ENCODE results near the gene PGM5. TPM values are rescaled to one million over a fixed set of nuclear protein-coding genes. Genes with fewer than 3 reads are reported as not detected.

Gene PGM5
- polyA plus RNA-seq, 10 donors: 35.6 to 57.3 (median 40.2) TPM

GRCh38 chr9:68493541-68493940, 137.1 kb downstream of the PGM5 start:
- peak in 1 of 3 donors; percentile 18 for DNase-seq

DNA sequence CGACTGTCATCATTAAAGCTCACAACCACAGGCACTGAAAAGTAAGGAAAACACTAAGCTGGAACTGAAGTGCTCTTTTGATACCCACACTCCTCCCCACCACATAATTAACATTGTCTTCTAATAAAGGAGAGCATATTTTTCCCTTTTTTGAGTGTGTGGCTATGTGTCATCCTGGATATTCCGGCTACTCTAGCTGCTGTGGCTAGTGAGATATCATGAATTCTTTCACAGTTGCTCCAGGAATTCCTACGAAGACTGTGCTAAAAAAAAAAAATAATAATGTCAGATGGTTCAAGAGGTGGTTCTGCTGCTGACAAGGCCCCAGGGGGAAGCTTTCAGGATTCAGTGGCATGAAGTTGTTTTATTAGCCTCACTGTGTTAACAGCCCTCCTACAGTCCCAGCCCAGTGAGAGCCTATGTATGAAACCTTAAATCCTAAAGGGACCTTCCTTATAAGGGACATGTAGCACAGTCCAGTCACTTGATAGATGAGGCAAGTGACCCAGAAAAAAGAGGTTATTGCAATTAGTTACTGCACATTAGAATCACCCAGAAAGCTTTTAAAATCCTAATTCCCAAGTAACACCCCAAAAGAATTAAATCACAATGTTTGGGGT, 137.7 kb downstream of the PGM5 start:
- no peak for DNase-seq

DNA sequence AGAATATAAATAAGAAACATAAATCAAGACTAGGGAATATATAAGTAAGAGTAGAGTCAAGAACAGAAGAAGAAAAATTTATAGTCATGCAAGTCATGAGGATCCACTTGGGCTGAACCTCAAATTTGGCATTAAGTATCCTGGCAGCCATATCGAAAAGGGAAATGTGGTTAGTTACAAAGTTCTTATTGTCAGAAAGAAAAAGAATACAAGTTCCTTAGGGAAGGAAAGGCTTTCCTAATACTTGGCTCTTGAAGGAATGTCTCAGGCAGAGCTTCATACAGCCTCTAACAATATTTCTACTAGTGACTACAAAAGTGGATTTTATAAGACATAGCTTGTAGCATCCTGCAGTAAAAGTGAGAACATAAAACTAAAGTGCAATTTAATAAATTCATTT, 138.8 kb downstream of the PGM5 start:
- peak; percentile 55 to 90 (median 60) for DNase-seq

DNA sequence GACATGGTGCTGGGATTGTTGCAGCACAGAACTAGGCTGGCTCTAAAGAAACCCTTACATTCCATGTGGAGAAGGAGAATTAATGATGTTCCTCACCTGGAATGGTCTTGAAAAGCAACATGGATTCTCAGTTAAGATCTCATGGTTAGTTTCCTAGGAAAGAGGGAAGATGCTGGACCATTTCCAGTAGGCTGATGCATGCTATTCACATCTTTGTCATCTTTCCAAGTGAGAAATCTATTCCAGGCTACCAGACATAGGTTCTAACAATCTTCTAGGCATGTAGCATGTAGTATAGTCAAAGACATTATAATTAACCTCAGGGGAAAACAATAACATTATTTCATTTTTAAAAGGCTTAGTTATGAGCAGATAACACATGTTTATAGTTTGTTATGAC, 139.9 kb downstream of the PGM5 start:
- DNase-seq: peak in 1 of 3 donors; percentile 57

DNA sequence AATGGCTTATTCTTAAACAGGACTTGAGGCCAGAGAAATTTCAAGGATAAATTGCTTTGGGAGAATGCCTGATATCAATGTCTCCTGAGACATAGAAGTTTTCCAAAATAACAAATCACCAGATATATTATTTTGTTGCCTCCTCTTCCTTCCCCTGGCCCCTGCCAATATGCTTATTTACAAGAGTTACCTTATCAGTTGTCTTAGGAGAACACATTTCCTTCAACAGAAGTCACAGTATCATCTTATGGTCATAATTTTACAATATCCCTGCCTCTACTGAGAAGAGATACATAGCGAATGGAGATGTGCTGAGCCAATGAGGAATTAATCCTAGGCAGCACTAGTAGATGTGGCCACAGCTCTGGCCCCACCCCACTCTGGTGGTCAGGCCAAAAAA, 141.2 kb downstream of the PGM5 start:
- DNase-seq: no peak

DNA sequence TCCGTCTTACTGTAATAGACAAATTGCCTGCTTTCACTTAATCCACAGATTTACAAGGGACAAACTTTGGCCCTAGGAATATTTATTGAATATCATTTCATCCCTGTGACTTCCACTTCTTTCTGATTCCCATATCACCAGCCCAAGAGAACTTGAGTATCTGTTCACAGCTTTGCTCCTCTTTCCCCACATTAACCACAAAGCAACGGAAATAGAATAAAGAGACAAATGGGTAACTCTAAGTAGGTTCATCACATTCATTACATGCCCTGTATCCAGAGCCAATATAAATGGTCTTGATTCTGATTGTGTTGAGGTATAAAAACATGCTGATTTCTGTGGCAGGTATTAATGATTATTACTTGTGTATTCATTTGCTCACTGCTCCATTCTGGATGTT, 142.4 kb downstream of the PGM5 start:
- no peak for DNase-seq

DNA sequence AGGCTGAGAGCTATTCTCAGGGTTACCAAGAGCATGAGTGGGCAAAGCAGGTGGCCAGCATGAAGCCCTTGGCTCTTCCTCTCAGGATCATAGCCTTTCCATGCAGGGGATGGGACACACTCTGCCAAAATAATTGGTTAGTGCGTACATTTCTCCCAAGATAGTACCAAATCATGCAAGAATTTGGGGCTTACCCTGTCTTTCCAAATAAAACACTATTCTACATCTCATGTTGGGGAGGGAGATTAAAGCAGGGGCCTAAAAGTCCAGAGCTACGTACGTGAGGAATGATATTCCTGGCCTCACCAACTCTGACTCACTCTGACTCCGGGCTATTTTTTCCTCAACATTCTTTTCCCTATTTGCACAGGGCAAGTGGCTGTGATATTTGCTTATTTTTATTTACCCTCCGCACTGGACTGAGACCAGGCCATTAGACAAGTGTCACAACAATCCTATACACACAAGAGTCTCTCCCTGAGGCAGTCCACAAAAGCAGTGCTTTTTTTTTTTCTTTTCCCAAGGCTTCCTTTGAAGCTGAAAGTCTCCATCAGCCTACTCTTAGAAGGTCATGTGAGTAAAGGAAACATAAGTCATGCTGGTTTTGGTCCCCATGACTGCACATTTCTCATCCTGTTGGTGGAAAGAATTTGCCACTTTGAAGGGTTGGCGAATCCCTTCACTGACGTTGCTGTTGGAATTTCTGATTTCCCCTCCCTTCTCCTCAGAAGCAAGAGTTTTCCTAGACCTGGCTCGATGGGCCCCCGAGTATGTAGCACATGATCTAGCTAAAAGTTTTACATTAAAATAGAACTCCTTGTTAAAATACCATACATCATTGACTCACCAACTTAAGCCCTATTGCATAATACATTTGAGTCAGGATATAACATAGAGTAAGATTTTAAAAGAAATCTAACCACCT, 144.3 kb downstream of the PGM5 start:
- DNase-seq: no peak

DNA sequence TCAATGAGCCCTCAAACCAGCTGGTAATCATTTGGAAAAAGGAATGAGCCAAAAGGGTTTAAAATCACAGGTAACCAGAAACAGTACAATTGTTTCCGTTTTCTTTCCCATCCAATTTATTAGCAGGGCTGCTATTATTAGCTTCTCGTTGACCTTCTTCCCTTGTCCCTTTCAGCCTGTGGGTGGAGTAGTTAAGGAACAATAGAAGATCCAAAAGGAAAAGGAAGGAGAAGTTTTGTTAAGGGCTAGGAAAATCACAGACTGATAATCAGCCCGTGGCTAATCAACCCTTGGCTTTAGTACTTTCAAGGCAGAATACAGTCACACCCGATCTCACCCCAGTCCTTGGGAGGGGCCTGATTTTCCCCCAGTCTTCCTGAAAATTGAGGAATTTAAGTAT, 145.9 kb downstream of the PGM5 start:
- no peak for DNase-seq

DNA sequence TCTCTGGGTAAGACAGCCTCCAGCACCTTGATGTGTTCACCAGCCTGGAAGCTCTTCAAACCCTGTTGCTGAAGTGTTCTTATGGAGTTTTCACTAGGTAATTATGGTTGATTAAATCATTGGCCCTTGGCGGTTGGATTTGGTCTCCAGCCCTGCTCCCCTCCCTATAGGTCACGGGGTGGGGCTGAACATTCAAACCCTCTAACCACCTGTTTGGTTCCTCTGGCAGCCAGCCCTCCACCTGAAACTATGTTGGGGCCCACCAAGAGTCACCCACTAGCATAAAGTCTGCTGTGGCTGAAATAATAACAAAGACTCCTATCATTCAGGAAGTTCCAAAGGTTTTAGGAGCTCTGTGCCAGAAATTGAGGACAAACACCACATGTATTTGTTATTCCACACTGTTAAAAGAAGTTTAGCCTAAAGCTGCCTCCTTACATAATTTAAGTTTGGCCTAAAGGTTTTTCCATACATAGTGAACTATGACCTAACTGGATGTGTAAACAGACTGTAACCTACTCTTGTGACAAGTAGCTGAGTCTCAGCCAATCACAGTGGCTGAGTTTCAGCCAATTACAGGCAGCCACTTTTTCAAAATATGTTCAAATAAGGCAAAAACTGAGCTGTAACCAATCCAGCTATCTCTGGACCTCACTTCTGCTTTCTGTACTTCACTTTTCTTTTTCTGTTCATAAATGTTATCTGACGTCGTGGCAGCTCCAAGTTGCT, 149.4 kb downstream of the PGM5 start:
- DNase-seq: peak in 1 of 3 donors; percentile 57

GRCh38 chr9:68506551-68506950, 150.1 kb downstream of the PGM5 start:
- DNase-seq: no peak

DNA sequence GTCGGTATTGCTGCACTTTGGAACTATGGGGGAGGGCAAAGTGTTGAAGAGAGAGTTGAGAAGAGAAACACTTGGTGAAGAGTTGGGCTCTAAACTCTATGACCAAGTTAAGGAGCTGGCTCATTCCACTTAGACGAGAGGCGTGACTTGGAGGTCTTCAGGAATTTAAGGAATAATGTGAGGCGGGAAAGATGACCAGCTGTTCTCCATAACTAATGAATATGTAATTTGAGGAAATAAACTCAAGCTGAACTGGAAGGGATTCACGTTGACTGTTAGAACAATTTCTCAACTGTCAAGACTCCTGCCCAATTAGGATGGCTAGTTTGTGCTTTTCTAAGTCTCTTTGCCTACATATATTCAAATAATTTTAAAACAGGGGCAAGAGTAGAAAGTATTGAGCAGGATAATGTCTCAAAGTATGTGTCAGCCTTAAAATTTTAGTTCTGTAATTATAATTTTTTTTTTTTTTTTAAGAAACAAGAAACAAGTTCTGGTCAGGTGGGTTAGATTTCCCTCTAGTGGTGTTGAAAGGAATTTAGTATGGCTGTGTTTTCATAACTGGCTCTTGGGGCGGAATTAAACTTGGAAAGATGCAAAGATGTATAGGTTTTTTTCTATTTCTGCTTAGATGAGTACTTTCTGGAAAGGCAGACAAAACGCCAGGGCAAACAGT, 150.9 kb downstream of the PGM5 start:
- DNase-seq: peak in 2 of 3 donors; percentile 42 to 65

- DNase-seq: no peak
These were observed 151.4 kb downstream of the PGM5 start for GRCh38 chr9:68507806-68508145.

DNA sequence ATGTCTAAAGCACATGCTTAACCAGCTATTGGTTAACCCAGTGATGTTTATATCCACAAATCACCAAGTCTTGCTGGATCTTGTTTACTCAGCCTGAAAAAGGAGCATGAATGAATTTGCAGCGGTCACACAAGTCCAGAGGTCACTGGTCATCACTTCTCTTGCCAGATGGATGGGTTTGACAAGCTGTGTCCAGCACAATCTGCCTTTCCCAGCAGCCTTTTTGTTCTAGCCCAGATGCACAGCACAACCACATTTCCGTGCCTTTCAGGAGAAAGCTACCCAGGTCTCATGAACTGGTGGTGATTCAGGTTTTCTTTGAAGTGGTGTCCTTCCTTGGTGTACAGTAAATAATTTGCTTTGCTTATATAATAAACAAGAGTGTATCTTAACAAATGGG, 152.1 kb downstream of the PGM5 start:
- no peak for DNase-seq

DNA sequence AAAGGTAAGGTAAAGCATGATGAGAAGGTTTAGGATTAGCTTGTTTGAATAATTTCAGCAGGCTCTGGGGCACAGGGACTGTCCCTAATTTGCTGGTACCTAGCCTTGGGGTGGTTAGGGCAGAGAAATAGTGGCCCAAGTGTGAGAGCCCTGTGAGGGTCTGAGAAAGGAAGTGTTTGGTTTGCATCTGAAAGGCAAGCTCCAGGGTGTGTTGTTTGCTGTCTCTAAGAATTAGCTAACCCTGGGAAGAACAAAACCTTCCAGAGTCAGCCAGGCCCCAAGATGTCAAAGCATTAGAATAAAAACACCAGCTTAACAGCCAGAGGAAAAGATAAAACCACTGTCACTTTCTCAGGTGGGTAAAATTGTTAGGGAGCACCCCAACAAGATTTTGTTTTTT, 153.3 kb downstream of the PGM5 start:
- DNase-seq: no peak

- no peak for DNase-seq
These were observed 157.0 kb downstream of the PGM5 start for GRCh38 chr9:68513385-68513784.

- DNase-seq: no peak
These were observed 157.6 kb downstream of the PGM5 start for GRCh38 chr9:68513981-68514380.

DNA sequence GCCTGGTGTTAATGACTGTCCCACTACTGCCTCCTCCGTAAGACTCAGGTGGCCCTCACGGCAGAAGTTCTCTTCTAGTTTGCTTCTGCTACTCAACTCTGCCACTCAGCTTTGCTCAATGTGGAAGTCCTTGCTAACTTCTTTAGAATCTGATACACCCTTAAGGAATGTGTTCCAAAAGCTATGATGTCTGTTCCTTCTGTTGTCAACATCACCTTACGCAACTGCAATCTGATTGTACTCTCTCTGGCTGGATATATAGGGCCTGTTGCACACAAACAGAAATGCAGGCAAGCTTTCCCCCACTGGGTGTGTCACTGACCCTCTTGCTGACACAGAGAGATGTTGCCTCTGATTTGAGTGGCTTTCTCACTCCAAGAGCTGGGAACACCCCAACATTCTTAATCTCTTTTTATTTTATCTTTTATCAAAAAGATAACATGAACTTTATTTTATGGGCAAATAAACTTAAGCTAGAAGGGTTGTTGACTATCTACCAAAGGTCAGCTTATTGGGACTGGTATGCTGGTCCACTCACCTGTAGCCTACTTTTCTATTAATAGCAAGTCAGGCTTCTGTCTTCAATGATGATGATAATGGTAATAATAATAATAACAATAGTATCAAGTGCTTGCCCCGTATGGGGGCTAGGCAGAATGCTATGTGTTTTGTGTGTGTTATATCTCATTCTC, 159.1 kb downstream of the PGM5 start:
- no peak for DNase-seq

DNA sequence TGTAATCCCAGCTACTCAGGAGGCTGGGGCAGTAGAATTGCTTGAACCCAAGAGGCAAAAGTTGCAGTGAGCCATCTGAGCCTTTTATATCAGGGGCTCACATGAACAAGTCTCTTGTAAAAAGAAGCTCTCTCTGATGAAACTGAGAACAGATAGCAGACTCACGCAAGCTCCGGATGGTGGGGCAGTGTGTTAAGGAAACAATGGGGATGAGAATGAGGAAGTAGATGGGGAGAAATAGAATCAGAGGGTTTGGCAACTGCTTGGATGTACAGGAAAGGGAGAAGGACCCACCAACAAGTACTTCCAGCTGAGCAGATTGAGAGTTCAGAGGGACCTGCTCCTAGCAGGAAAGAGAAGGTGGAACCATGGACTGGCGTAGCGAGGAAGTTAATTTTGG, 165.7 kb downstream of the PGM5 start:
- no peak for DNase-seq

GRCh38 chr9:68522954-68523353, 166.5 kb downstream of the PGM5 start:
- DNase-seq: no peak

DNA sequence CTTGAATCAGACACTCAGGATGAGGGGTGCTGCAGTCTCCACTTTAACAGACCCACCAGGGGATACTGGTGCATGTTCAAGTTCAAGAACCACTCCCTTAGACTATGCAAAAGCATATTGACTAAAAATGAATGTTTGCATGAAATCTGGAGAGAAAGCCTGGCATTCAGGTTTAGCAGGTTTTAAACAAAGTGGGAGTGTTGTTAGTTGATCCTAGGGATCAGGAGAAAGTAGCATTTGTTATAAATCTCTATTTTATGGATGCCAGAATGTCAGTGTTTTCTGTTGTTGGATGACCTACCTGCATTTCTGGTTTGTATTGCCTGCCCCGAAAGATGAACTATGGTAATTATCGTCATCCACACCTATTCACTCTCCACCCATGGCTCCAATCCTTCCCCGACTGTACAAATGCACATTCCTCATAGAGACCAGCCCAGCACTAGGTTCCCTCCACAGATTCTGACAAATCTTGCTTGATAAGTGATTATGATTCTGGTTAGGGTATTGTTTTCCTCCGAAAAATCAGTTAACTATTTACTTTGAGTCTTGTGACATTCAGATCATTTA, 167.0 kb downstream of the PGM5 start:
- no peak for DNase-seq

GRCh38 chr9:68530618-68531017, 174.2 kb downstream of the PGM5 start:
- no peak for DNase-seq

All from muscle of back (tissue), 11 donors.